Central memory CD8-positive, alpha-beta T cell (primary cell): ENCODE results near the gene UNC119B.
"Not testable (repeated sequence)": the region's sequence is repeated elsewhere in the genome, so short reads cannot be mapped to it uniquely, and the experiment has no call there.

Experiments used
- ATAC-seq: fragments of 150-1000 bp; cut with Tn5 transposase; replicated peaks from 2 replicates; pipeline ENCODE4 v1.10.0; 2022; ENCODE audit warnings: mild to moderate bottlenecking, moderate FRiP score, moderate number of reproducible peaks; ENCODE audit not compliant: poor library complexity, severe bottlenecking; ENCODE audit errors: extremely low read depth
- DNase-seq, 2 donors: peaks; one replicate each; pipeline ENCODE4 v3.0.0; 2021; ENCODE audit warnings: low spot score in 2 of 2
- H3K27ac Mint-ChIP-seq: one replicate; pipeline ENCODE4 v1.8.0; 2022; ENCODE audit warnings: low read depth, mild to moderate bottlenecking, moderate library complexity, mixed read lengths
- H3K27me3 Mint-ChIP-seq: one replicate; pipeline ENCODE4 v1.8.0; 2022; ENCODE audit warnings: mixed read lengths
- H3K36me3 Mint-ChIP-seq: one replicate; pipeline ENCODE4 v1.8.0; 2022; ENCODE audit warnings: mild to moderate bottlenecking, moderate library complexity, mixed read lengths; ENCODE audit not compliant: insufficient read depth
- H3K4me1 Mint-ChIP-seq: one replicate; pipeline ENCODE4 v1.8.0; 2022; ENCODE audit warnings: mixed read lengths
- H3K4me3 Mint-ChIP-seq: one replicate; pipeline ENCODE4 v1.8.0; 2022; ENCODE audit warnings: mild to moderate bottlenecking, moderate library complexity, mixed read lengths
- H3K9me3 Mint-ChIP-seq: one replicate; pipeline ENCODE4 v1.8.0; 2022; ENCODE audit warnings: mixed read lengths

The UNC119B gene

DNA sequence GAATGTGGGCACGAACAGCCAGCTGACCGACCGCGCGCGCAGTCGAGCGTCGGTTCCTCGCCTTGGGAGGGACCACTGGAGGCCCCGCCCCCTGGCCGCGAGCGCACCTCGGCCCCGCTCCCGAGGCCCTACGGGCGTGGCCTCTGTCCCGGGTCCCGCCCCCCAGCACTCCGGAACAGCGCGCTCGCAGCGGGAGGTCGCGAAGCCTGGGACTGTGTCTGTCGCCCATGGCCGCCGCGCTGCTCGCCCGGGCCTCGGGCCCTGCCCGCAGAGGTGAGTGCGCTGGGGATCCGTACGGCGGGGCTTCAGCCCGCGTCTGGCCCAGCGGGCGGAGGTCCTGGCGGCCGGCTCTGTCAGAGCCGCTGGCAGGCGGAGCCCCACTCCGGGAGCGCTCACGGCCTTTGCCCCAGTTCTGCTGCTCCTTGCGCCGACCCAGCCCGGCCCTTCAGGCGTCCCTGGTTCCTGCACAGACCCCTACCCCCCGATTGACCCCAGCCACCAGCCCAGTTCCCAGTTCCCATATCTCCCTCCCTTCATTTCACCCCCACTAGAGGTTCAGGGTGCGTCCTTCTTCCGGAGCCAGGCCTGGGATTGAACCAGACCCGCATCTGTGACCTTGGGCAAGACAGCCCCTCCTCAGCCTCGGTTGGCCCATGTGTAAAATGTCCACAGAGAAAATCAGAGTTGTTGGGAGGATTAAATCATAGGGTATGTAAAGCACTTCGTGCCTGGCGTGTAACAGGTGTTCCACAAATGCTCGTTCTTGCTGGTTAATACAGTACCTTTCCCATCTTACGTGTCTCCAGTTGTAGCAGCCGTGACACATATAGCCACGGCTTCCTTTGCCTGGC is 15.6 kb downstream of the UNC119B start, which contains the start of gene ACADS:
ACADS (plus strand) TSS at position 168 of the 851 bp plus-strand sequence; CDS start at position 228, 60 bp downstream.
- ATAC-seq (peak; percentile 100), DNase-seq (peak; percentile 74 to 84)
- Mint-ChIP-seq H3K4me1 (peaks cover 16% of the 10 kb centered on the region), H3K36me3 (peaks cover 14% of the 10 kb centered on the region), H3K4me3 (peak within 1 kb of the TSS; percentile 88), H3K27me3 (no peaks in the 10 kb centered on the region), H3K27ac (peak within 1 kb of the TSS; percentile 85), H3K9me3 (no peaks in the 10 kb centered on the region)

DNA sequence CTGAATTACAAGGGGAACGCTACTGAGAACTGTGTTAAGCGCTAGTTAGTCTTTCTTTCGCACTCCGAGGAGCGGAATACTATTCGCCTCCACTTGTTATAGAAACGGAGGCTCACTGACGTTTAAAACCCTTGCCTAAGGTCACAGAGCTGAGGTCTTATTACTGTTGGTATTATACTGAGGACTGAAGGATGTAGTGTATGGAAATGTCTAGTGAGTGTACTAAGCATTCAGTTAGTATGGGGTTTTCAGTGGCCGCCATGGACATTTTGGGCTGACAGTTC is 16.2 kb downstream of the UNC119B start:
- H3K9me3 Mint-ChIP-seq, result no peaks in the 10 kb centered on the region
- H3K4me1 Mint-ChIP-seq, result peaks cover 16% of the 10 kb centered on the region
- no peak for DNase-seq
- peak overlapping the region; percentile 88 for H3K4me3 Mint-ChIP-seq
- peak overlapping the region; percentile 85 for H3K27ac Mint-ChIP-seq
- no peaks in the 10 kb centered on the region for H3K27me3 Mint-ChIP-seq
- peaks cover 12% of the 10 kb centered on the region for H3K36me3 Mint-ChIP-seq
- no peak for ATAC-seq

DNA sequence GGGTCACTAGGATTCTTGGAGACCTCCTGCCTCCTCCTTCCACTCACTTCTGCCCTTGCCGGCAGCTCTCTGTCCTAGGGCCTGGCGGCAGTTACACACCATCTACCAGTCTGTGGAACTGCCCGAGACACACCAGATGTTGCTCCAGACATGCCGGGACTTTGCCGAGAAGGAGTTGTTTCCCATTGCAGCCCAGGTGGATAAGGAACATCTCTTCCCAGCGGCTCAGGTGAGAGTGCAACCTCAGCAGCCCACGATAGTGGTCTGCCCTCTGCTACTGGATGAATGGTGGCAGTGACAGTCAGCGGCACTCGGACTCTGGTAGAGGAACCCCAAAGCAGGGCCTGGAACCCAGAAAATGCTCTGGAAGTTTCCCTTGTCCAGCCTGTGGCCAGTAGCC is 16.7 kb downstream of the UNC119B start:
- ATAC-seq (no peak), DNase-seq (no peak)
- Mint-ChIP-seq H3K9me3 (no peaks in the 10 kb centered on the region), H3K27me3 (no peaks in the 10 kb centered on the region), H3K4me3 (peak overlapping the region; percentile 88), H3K27ac (no peak overlapping the region), H3K4me1 (peaks cover 16% of the 10 kb centered on the region), H3K36me3 (peaks cover 13% of the 10 kb centered on the region)

DNA sequence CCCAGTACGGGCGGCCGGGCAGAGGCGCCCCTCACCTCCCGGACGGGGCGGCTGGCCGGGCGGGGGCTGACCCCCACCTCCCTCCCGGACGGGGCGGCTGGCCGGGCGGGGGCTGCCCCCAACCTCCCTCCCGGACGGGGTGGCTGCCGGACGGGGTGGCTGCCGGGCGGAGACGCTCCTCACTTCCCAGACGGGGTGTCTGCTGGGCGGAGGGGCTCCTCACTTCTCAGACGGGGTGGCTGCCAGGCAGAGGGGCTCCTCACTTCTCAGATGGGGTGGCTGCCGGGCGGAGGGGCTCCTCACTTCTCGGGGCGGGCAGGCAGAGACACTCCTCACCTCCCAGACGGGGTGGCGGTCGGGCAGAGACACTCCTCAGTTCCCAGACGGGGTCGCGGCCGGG is 21.9 kb downstream of the UNC119B start:
- not testable (repeated sequence) for H3K27ac Mint-ChIP-seq, H3K4me3 Mint-ChIP-seq, H3K4me1 Mint-ChIP-seq, DNase-seq, ATAC-seq, H3K9me3 Mint-ChIP-seq, H3K27me3 Mint-ChIP-seq
- H3K36me3 Mint-ChIP-seq, result peaks cover 13% of the 10 kb centered on the region

DNA sequence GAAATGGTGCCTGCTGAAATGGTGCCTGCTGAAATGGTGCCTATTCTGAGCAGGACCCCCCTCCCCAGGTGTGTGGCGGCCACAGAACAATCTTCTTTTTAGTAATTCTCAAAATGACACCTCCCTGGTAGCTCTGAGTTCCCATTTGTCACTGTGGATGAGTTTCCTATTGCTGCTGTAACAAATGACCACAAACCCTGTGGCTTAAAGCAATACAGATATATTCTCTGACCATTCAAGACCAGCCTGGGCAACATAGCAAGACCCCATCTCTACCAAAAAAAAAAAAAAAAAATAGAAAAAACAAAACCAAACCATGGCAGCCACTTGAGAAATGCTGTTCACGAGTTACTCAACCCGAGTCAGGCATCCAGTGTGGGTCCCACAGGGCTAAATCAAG is 23.3 kb downstream of the UNC119B start:
- H3K36me3 Mint-ChIP-seq, result peaks cover 12% of the 10 kb centered on the region
- DNase-seq (no peak), ATAC-seq (no peak)
- no peak overlapping the region for H3K27ac Mint-ChIP-seq
- no peaks in the 10 kb centered on the region for H3K9me3 Mint-ChIP-seq
- H3K4me3 Mint-ChIP-seq, result no peak overlapping the region
- H3K27me3 Mint-ChIP-seq, result no peaks in the 10 kb centered on the region
- H3K4me1 Mint-ChIP-seq, result peaks cover 5% of the 10 kb centered on the region

DNA sequence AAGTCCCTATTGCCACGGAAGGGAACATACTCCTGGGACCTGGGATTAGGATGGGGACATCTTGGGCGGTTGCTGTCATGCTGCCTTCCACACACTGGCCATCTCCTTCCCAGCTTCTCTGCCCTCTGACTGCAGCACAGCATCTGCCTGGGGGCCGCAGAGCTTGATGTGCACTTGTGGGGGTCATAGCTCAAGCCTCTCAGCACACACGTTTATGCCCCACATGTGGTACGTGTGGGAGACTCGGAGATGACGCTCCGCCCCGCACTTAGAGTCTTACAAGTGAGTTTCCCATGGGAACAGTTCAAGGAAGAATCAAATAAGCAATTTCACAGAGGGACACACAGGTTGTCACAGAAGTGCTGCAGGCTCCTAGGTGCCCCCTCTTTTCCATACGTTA is 24.0 kb downstream of the UNC119B start:
- ATAC-seq (no peak), DNase-seq (no peak)
- Mint-ChIP-seq H3K4me1 (peaks cover 5% of the 10 kb centered on the region), H3K36me3 (peaks cover 8% of the 10 kb centered on the region), H3K4me3 (no peak overlapping the region), H3K27me3 (no peaks in the 10 kb centered on the region), H3K27ac (no peak overlapping the region), H3K9me3 (no peaks in the 10 kb centered on the region)

DNA sequence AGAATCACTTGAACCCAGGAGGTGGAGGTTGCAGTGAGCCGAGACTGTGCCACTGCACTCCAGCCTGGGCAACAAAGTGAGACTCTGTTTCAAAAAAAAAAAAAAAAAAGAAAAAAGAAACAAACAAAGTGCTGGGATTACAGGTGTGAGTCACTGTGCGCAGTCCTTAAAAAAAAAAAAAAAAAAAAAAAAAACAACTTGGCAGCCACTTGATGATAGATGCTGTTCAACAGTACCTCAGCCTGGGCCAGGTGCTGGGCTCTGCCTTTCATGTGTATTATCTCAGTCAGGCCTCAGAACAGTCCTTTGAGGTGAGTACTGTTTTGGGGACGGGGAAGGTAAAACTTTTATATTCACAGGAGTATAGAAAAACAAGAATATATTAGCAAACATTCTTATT is 24.9 kb downstream of the UNC119B start:
- peaks cover 7% of the 10 kb centered on the region for H3K36me3 Mint-ChIP-seq
- DNase-seq, result no peak
- H3K9me3 Mint-ChIP-seq, result no peaks in the 10 kb centered on the region
- no peak overlapping the region for H3K4me3 Mint-ChIP-seq
- no peak overlapping the region for H3K27ac Mint-ChIP-seq
- ATAC-seq, result no peak
- no peaks in the 10 kb centered on the region for H3K27me3 Mint-ChIP-seq
- peaks cover 5% of the 10 kb centered on the region for H3K4me1 Mint-ChIP-seq

DNA sequence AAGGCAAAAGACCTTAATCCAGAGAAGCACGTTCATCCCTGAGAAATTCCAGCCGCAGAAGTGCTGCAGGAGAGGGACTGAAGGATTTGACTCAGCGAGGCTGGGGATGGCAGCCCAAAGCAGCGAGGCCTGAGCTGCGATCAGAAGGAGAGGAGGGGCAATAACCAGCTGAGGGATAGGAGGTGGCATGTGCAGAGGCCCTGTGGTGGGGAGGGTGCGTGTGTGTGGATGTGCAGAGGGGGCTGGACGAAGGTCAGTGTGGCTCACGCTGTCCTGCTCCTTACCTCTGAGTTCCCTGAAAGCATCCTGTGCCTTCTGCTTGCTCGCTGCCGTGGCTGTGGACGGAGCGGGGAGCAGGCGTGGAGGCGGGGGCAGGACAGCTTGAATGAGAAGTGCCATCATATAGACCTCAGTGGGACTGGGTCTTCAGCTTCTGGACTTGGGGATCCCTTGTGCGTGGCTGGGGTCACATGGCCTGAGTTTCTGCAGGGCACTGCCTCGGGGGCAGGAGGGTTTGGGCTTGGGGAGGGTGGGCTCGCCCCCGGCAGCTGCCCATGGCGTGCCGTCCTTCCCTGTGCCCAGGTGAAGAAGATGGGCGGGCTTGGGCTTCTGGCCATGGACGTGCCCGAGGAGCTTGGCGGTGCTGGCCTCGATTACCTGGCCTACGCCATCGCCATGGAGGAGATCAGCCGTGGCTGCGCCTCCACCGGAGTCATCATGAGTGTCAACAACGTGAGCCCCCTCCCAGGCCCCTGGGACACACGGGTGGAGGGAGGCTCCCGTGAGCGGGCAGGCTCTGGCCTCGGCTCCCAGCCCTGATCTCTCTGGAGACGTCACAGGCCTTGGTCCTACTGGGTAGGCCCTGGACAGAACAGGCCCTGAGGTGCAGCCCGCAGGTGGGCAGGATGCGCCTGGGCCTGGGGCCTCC is 26.4 kb downstream of the UNC119B start:
- Mint-ChIP-seq H3K36me3 (peaks cover 3% of the 10 kb centered on the region), H3K9me3 (no peaks in the 10 kb centered on the region), H3K27me3 (no peaks in the 10 kb centered on the region), H3K4me1 (peaks cover 5% of the 10 kb centered on the region), H3K4me3 (no peak overlapping the region), H3K27ac (peak overlapping the region; percentile 80)
- no peak for DNase-seq
- ATAC-seq, result no peak

DNA sequence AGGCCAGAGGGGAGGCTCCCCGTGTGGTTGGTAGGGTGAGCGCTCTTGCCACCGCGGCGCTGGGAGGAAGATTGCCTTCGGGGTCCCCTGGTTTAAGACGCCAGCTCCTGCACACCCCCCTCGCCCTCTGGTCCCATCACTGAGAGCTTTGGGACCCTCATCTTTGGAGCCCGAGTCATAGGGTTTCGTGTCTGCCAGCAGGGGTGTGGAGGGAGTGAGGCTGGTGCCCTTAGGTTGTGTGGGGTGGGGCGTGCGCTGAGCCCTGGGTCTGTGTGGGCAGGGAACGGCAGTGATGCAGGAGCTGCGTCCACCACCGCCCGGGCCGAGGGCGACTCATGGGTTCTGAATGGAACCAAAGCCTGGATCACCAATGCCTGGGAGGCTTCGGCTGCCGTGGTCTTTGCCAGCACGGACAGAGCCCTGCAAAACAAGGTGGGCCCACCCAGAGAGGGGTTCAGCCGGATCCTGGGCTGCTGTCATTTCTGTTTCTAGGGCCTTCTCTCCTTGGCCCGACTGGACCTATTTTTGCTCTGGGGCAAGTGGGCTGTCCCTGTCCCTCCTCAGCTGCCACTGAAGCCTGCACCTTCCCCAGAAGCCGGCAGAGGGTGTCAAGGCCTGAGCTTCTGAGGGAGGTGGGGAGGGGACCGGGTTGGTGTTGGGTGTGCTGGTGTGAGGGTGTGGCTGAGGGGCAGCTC is 27.4 kb downstream of the UNC119B start:
- Mint-ChIP-seq H3K9me3 (no peaks in the 10 kb centered on the region), H3K4me3 (no peak overlapping the region), H3K27ac (no peak overlapping the region), H3K27me3 (no peaks in the 10 kb centered on the region), H3K4me1 (peaks cover 5% of the 10 kb centered on the region), H3K36me3 (peaks cover 2% of the 10 kb centered on the region)
- ATAC-seq (no peak), DNase-seq (no peak)

DNA sequence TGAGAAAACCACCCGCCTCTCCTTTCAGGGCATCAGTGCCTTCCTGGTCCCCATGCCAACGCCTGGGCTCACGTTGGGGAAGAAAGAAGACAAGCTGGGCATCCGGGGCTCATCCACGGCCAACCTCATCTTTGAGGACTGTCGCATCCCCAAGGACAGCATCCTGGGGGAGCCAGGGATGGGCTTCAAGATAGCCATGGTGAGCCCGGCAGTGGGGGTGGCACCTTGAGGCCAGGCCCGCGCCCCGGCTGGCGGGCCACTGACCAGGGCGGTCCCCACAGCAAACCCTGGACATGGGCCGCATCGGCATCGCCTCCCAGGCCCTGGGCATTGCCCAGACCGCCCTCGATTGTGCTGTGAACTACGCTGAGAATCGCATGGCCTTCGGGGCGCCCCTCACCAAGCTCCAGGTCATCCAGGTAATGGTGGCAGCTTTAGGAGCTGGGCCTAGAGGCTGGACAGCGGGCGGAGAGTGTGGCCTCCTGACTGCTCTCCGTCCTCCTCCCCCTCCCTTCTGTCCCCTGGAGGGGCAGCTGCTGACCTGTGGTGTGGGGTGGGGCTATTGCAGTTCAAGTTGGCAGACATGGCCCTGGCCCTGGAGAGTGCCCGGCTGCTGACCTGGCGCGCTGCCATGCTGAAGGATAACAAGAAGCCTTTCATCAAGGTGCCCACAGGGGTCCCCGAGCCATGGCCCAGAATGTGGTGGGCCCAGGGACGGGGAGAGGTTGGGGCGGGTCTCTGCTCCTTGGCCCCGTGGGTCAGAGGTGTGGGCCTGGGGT is 28.2 kb downstream of the UNC119B start:
- Mint-ChIP-seq H3K4me1 (peaks cover 5% of the 10 kb centered on the region), H3K27ac (no peak overlapping the region), H3K27me3 (no peaks in the 10 kb centered on the region), H3K9me3 (no peaks in the 10 kb centered on the region), H3K36me3 (peaks cover under 1% of the 10 kb centered on the region), H3K4me3 (no peak overlapping the region)
- DNase-seq (no peak), ATAC-seq (no peak)

DNA sequence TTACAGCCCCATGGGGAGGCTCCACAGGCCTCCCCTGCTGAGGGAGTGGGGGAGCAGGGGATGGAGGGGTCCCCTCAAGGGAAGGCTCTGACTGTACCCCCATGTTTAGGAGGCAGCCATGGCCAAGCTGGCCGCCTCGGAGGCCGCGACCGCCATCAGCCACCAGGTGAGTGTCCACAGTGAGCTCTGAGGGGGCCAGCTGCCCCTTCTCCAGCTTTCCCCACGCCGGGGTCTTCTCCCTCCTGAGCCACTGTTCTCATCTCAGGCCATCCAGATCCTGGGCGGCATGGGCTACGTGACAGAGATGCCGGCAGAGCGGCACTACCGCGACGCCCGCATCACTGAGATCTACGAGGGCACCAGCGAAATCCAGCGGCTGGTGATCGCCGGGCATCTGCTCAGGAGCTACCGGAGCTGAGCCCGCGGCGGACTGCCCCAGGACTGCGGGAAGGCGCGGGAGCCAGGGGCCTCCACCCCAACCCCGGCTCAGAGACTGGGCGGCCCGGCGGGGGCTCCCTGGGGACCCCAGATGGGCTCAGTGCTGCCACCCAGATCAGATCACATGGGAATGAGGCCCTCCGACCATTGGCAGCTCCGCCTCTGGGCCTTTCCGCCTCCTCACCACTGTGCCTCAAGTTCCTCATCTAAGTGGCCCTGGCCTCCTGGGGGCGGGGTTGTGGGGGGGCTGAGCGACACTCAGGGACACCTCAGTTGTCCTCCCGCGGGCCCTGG is 28.9 kb downstream of the UNC119B start:
- Mint-ChIP-seq H3K27me3 (no peaks in the 10 kb centered on the region), H3K36me3 (no peaks in the 10 kb centered on the region), H3K4me1 (peaks cover 5% of the 10 kb centered on the region), H3K27ac (no peak overlapping the region), H3K9me3 (no peaks in the 10 kb centered on the region), H3K4me3 (no peak overlapping the region)
- DNase-seq (no peak), ATAC-seq (no peak)
